ENCODE results near the gene MTRFR.
"Not testable (repeated sequence)": the region's sequence is repeated elsewhere in the genome, so short reads cannot be mapped to it uniquely, and the experiment has no call there.

MTRFR gene

DNA sequence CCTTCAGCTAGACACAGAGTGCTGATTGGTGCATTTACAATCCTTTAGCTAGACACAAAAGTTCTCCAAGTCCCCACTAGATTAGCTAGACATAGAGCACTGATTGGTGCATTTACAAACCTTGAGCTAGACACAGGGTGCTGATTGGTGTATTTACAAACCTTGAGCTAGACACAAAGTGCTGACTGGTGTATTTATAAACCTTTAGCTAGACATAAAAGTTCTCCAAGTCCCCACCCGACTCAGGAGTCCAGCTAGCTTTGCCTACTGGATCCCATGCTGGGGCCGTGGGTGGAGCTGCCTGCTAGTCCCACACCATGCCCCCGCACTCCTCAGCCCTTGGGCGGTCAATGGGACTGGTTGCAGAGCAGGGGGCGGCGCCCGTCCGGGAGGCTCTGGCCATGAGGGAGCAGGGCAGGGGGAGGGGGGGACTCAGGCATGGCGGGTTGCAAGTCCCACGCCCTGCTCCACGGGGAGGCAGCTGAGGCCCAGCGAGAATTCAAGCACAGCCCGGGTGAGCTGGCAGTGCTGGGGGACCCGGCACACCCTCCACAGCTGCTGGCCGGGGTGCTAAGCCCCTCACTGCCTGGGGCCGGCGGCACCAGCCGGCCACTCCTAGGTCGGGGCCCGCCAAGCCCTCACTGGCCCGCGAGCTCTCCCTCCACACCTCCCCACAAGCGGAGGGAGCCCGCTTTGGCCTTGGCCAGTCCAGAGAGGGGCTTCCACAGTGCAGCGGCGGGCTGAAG, 15.9 kb downstream of the MTRFR start:
- in situ Hi-C loops (cut with HindIII; ENCODE audit: low sequenced_read_pairs) = not testable (repeated sequence)

DNA sequence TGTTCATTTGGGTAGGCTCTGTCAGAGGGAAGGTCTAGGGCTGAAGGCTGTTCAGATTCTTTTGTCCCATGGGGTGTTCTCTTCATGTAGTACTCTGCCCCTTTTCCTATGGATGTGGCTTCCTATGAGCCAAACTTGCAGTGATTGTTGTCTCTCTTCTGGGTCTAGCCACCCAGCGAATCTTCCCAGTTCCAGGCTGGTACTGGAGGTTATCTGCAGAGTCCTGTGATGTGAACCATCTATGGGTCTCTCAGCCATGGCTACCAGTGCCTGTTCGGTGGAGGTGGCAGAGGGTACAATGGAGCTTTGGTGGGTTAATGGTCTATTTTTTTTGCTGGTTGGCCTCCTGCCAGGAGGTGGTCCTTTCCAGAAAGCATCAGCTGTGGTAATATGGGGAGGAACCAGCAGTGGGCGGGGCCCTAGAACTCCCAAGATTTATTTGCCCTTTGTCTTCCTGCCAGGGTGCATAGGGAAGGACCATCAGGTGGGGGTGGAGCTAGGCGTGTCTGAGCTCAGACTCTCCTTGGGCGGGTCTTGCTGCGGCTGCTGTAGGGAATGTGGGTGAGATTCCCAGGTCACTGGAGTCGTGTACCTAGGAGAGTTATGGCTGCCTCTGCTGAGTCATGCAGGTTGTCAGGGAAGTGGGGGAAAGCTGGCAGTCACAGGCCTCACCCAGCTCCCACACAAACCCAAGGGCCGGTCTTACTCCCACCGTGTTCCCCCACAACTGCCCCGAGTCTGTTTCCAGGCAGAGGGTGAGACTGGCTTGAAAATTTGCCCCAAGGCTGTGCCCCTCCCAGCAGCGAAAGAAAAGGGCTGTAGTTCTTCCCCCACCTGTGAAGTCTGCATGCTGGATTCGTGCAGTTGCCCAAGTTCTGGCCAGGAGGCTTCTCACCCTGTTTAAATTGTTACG, 17.5 kb downstream of the MTRFR start:
- in situ Hi-C loops (cut with HindIII; ENCODE audit: low sequenced_read_pairs) = no loop called here

GRCh38 chr12:123251403-123252076, 18.3 kb downstream of the MTRFR start:
- in situ Hi-C loops (cut with HindIII; ENCODE audit: low sequenced_read_pairs) = no loop called here

DNA sequence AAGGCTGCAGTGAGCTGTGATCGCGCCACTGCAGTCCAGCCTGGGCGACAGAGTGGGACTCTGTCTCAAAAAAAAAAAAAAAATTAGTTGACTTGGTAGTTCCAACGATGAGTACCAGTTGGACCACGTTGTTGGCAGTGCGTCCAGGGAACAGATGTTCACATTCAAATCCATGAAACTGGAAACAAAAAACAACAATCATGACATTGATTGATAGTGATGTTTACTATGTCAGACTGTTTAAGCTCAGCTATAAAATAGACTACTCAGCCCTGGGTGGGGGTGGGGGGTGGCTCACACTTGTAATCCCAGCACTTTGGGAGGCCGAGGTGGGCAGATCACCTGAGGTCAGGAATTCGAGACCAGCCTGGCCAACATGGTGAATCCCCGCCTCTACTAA, 19.1 kb downstream of the MTRFR start:
- in situ Hi-C loops (cut with HindIII; ENCODE audit: low sequenced_read_pairs) = not testable (repeated sequence)

GRCh38 chr12:123253641-123254459, 20.6 kb downstream of the MTRFR start:
- in situ Hi-C loops (cut with HindIII; ENCODE audit: low sequenced_read_pairs) = no loop called here

DNA sequence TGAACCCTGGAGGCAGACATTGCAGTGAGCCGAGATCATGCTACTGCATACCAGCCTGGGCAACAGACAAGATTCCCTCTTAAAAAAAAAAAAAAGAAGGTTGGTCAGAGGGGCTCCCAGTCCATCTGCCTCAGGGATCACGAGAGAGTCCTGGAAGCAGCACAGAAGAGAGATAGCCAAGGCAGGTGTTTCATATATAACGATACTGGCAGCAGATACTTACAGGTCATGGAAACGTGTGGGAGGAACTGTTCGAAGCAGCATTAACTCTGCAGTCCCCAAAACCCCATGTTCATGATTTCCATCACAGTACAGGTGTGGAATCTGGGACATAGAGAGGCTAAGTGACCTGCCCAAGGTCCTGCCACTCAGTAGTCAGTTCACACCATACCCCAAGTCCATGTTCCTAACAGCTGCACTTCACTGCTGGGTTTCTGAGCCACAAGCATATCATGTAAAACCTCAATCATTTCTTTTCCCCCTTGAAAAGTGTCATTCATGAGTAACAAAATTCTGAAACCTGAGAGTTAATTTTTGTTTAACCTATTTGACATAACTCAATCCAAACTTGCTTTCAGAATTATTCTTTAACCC, 21.7 kb downstream of the MTRFR start:
- in situ Hi-C loops (cut with HindIII; ENCODE audit: low sequenced_read_pairs) = no loop called here

- in situ Hi-C loops (cut with HindIII; ENCODE audit: low sequenced_read_pairs) = no loop called here
These were observed 25.4 kb downstream of the MTRFR start for GRCh38 chr12:123258593-123258992.

- in situ Hi-C loops (cut with HindIII; ENCODE audit: low sequenced_read_pairs) = no loop called here
These were observed 26.8 kb downstream of the MTRFR start for GRCh38 chr12:123260081-123260480.

DNA sequence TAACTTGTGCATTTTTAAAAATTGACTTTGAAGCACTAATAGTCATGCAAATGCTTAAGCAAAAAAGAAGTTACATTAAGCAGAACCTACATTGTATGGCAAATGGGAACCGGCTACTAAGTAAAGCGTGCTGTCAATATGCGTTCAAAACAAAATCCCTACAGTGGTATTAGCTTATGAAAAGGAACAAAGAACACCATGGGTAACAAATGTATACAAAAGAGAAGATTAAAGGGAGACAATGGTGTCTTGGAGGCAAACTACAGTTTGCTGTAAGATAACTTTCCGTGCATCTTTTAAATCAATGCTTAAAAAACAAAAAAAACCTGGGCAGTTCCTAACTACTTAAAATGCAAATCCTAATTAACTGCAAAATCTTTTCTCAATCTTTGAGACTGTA, 28.0 kb downstream of the MTRFR start:
- in situ Hi-C loops (cut with HindIII; ENCODE audit: low sequenced_read_pairs) = no loop called here

DNA sequence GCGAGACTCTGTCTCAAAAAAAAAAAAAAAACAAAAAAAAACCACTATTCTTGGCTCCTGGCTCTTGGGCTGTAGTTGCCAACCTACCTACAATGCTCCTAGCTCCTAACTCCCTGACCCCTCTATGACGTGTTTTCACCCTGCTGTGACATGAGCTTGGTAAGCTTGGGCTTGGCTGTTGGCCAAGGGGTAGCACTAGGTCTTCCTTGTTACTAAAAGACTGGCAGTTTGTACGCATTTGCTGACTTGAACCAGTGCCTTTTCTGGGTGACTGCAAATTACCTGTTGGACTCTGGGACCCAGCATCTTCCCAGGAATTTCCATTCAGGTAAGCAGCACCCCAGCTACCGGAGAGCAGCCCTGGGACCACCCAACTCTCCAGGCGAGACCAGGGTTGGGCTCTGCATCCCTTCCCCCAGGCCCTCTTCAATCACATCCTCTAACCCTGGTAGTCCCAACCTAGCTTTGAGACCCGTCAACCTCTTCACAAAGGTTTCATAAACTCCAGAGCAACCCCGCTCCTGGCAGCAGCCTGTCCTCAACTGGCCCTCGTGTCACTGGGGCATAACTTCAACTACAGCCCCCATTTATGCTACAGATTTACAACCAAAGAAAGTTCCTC, 30.1 kb downstream of the MTRFR start:
- in situ Hi-C loops (cut with HindIII; ENCODE audit: low sequenced_read_pairs) = no loop called here

DNA sequence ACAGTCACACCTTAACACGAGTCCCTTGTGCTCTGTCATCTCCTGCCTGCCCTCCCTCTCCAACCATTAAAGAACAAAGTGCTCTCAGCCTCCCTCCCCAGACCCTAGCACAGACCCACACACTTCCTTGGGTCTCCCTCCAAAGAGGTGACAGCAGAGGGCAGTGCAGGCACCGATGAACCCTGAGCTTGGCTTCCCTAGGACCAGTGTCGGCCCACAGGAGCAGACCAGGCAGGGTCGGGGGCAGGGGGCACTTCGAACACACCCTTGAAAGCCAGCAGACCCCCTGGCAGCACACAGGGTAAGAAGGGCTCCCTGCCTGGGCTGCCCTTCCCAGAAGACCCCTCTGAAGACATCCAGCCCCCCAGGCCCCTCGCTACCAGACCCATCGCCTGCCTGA, 31.4 kb downstream of the MTRFR start:
- in situ Hi-C loops (cut with HindIII; ENCODE audit: low sequenced_read_pairs) = no loop called here

GRCh38 chr12:123265851-123266678, 32.8 kb downstream of the MTRFR start:
- in situ Hi-C loops (cut with HindIII; ENCODE audit: low sequenced_read_pairs) = no loop called here

- in situ Hi-C loops (cut with HindIII; ENCODE audit: low sequenced_read_pairs) = no loop called here
These were observed 33.5 kb downstream of the MTRFR start for GRCh38 chr12:123266679-123267277.

- in situ Hi-C loops (cut with HindIII; ENCODE audit: low sequenced_read_pairs) = no loop called here
These were observed 34.2 kb downstream of the MTRFR start for GRCh38 chr12:123267335-123267920.

DNA sequence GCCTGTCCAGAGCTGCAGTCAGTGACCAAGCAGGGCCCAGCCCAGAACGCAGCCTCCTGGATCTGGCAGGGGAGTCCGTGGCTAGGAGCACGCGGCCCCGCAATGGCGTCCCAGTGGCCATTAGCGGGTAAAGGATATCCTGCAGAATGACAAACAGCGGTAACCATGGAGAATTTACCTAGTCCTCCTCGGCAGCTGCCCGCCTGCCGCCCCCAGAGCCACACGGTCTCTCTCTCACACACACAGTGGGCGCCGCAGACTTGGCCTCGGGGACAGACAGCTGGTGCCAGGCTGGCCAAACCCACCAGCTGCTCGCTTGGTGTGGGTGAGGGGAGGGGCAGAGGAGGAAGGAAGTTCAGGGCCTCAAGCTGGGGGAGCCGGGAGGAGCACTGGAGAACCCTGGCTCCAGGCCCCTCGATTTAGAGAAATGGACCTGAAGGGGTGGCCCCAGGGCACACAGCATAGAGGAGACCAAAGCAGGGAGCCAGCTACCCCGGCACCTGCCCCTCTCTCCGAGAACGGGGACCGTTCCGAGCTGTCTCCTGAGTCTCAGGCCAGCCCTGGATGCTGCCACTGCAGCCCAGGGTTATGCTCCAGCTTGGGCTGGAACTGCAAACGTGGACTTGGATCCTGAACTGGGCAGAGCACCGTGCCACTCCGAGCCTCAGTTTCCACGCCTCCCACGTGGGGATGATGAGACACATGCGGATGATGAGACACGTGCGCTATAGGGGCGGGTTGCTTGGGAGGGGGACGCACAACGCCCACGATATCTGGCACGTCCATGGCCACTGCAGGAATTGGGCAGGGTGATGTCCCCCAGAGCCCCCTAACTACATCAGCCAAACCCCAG, 35.0 kb downstream of the MTRFR start:
- in situ Hi-C loops (cut with HindIII; ENCODE audit: low sequenced_read_pairs) = no loop called here

- in situ Hi-C loops (cut with HindIII; ENCODE audit: low sequenced_read_pairs) = no loop called here
These were observed 35.6 kb downstream of the MTRFR start for GRCh38 chr12:123268850-123269249.

DNA sequence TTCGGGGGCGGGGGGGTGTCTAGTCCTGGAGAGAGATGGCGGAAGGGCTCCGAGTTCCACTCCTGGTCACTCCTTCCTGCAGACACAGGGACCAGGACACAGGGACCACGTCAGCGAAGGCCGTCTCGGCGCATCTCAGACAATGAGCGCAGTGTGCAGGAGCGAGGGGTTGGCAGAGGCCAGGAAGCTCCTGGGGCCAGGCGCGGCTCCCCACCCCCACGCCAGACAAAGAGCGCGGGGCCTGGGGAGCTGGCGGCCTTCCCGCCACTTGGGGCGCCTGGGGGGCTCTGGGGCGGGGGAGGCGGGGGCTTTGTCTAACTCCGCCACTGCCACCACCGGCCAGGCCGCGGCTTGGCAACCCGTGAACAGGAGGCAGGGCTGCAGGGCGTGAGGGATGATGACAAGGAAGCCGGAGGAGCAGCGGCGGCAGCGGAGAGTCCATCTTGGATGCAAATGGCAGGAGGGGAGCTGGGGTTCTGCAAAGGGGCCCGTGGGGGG, 36.2 kb downstream of the MTRFR start:
- in situ Hi-C loops (cut with HindIII; ENCODE audit: low sequenced_read_pairs) = no loop called here
